Smooth muscle cell (in vitro differentiated cells): ENCODE measurements around the gene LMNA. TPM values are rescaled to one million over a fixed set of nuclear protein-coding genes. Genes with fewer than 3 reads are reported as not detected.

Experiments
- DNase-seq: peaks from one replicate; lab custom pipeline; 2025; ENCODE audit not compliant: unreplicated experiment; lab: John Stamatoyannopoulos, UW
- H2AFZ ChIP-seq: fragments of 200-600 bp; sonication (generic); 2 replicates; pipeline ENCODE4 v1.6.0; 2016; ENCODE audit warnings: antibody characterized with exemption, low read depth, mild to moderate bottlenecking
- H3F3A ChIP-seq: fragments of 200-600 bp; sonication (generic); 2 replicates; pipeline ENCODE4 v1.6.0; 2017; ENCODE audit warnings: antibody characterized with exemption, low read depth
- H3K27ac ChIP-seq: fragments of 200-600 bp; sonication (generic); 2 replicates; pipeline ENCODE4 v1.5.1; 2016; ENCODE audit warnings: low read depth, mild to moderate bottlenecking
- H3K27me3 ChIP-seq: fragments of 200-600 bp; sonication (generic); 2 replicates; pipeline ENCODE4 v1.6.1; 2016; ENCODE audit warnings: low read depth, mild to moderate bottlenecking
- H3K36me3 ChIP-seq: fragments of 200-600 bp; sonication (generic); 2 replicates; pipeline ENCODE4 v1.5.1; 2016; ENCODE audit warnings: low read depth
- H3K4me1 ChIP-seq: fragments of 200-600 bp; sonication (generic); 2 replicates; pipeline ENCODE4 v1.5.1; 2016; ENCODE audit warnings: low read depth
- H3K4me2 ChIP-seq: fragments of 200-600 bp; sonication (generic); 2 replicates; pipeline ENCODE4 v1.6.0; 2016; ENCODE audit warnings: mild to moderate bottlenecking
- H3K4me3 ChIP-seq: fragments of 200-600 bp; sonication (generic); 2 replicates; pipeline ENCODE4 v1.5.1; 2016; ENCODE audit warnings: mild to moderate bottlenecking
- H3K79me2 ChIP-seq: fragments of 200-600 bp; sonication (generic); 2 replicates; pipeline ENCODE4 v1.6.0; 2016; ENCODE audit warnings: low read depth, mild to moderate bottlenecking
- H3K9ac ChIP-seq: fragments of 200-600 bp; sonication (generic); 2 replicates; pipeline ENCODE4 v1.6.0; 2016; ENCODE audit warnings: low read depth
- H3K9me3 ChIP-seq: fragments of 200-600 bp; sonication (generic); replicated peaks from 2 replicates; pipeline ENCODE4 v1.5.1; 2016; ENCODE audit warnings: low read depth
- H4K20me1 ChIP-seq: fragments of 200-600 bp; sonication (generic); 2 replicates; pipeline ENCODE4 v1.6.0; 2016; ENCODE audit warnings: low read depth
- WGBS: methylation state at CpG from one replicate; pipeline ENCODE4 v1.1.7; 2016; ENCODE audit warnings: low lambda C conversion rate; 5-methylcytosine and 5-hydroxymethylcytosine counted together
- polyA plus RNA-seq: library from polyadenylated mRNA; unstranded; fragments of >200 nt; fragmentation: Nextera tagmentation; extraction: Ambion mirVana; gene quantifications from 2 replicates; pipeline ENCODE4 v1.2.1, GENCODE V29; 2016
- total RNA-seq: library from RNA; depleted of rRNA; stranded (reverse); fragments of >200 nt; gene quantifications from 2 replicates; pipeline ENCODE4 v1.2.3, GENCODE V29; 2014
- TF ChIP-seq, protein P1 (sequence below): fragments of 200-600 bp; sonication (generic); IDR thresholded peaks from 2 replicates; pipeline ENCODE4 v1.5.1; 2017; ENCODE audit warnings: borderline replicate concordance, mild to moderate bottlenecking, antibody characterized with exemption; ENCODE audit not compliant: insufficient read depth, poor library complexity, severe bottlenecking

Gene LMNA
- total and polyA plus RNA-seq, 2 experiments from 2014 or later: 256 to 626 TPM

DNA sequence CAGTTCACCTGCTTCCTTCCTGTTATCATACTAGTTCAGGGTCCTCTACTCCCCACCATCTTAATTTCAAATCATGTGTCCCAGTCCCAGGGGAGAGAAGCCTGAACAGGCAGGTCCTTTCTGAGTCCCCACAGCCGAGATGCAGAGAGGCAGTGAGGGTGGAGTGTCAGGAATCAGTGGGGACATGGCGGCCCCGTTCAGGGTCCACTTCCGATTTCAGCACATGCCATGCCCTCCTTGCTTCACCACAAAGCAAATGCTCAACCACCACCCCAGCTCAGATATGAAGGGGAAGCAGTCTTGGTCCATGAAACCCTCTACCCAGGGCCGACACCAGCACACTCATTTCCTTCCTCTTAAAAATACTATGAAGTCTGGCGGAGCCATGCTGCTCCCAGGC is 33.7 kb downstream of the LMNA start:
- H2AFZ ChIP-seq: no peak overlapping the region
- H3K27ac ChIP-seq: no peak overlapping the region
- no peaks in the 10 kb centered on the region for H3K9me3 ChIP-seq
- peaks cover 5% of the 10 kb centered on the region for H4K20me1 ChIP-seq
- H3K4me2 ChIP-seq: no peak overlapping the region
- TF ChIP-seq, protein P1, sequence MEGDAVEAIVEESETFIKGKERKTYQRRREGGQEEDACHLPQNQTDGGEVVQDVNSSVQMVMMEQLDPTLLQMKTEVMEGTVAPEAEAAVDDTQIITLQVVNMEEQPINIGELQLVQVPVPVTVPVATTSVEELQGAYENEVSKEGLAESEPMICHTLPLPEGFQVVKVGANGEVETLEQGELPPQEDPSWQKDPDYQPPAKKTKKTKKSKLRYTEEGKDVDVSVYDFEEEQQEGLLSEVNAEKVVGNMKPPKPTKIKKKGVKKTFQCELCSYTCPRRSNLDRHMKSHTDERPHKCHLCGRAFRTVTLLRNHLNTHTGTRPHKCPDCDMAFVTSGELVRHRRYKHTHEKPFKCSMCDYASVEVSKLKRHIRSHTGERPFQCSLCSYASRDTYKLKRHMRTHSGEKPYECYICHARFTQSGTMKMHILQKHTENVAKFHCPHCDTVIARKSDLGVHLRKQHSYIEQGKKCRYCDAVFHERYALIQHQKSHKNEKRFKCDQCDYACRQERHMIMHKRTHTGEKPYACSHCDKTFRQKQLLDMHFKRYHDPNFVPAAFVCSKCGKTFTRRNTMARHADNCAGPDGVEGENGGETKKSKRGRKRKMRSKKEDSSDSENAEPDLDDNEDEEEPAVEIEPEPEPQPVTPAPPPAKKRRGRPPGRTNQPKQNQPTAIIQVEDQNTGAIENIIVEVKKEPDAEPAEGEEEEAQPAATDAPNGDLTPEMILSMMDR: no peak
- no peak overlapping the region for H3K4me3 ChIP-seq
- peaks cover 15% of the 10 kb centered on the region for H3K27me3 ChIP-seq
- WGBS: 94% methylated on average over 6 of the region's 6 CpGs
- no peaks in the 10 kb centered on the region for H3K79me2 ChIP-seq
- no peak for DNase-seq
- no peak overlapping the region for H3K9ac ChIP-seq
- H3K4me1 ChIP-seq: peaks cover 16% of the 10 kb centered on the region
- H3K36me3 ChIP-seq: no peaks in the 10 kb centered on the region
- H3F3A ChIP-seq: no peaks in the 10 kb centered on the region

DNA sequence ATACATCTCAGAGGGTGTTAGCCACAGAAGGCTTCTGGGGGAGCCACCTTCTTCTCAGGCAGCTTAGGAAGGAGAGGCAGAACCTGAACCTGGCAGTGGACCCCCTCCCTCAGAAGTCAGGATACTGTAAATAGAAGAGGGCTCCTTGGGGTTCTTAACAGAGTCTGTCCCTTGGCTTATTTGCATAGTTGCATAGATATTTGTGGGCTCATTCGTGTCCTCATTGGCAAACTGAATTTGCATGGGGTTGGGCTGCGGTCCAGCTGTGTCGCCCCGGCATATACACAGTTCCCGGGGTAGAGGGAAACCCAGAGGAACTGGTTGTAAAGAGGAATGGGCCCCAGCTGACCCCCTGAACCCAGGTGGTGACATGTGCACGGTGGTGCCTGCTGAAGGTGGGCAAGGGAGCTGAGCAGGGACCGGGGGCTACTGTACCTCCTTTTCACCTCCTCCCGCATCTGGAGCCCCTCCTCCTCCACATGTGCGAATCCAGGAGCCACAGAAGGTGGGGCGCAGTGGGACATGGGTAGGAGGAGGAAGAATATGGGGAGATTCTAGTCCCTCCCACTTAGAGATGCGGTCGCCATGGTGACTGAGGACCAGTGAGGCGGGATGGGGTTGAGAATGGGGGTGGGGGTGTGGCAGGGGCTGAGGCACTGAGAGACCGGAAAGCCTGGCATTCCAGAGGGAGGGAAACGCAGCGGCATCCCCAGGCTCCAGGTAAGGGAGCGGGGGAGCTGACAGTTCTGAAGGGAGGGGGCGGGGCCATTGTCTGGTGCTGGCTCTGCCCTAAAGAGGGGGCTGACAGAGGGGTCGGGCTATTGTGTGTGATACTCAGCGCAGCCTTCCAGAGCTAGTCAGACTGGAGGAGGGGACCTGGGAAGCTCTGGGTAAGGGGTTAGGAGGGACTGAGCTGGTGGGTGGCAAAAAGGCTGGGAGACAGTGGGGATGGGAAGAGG is 35.1 kb downstream of the LMNA start:
- H3K9ac ChIP-seq: no peak overlapping the region
- no peak overlapping the region for H2AFZ ChIP-seq
- no peak overlapping the region for H3K27ac ChIP-seq
- no peaks in the 10 kb centered on the region for H3F3A ChIP-seq
- no peaks in the 10 kb centered on the region for H3K9me3 ChIP-seq
- peaks cover 15% of the 10 kb centered on the region for H3K27me3 ChIP-seq
- H3K4me1 ChIP-seq: peaks cover 16% of the 10 kb centered on the region
- no peaks in the 10 kb centered on the region for H3K36me3 ChIP-seq
- H3K4me2 ChIP-seq: no peak overlapping the region
- H4K20me1 ChIP-seq: no peaks in the 10 kb centered on the region
- H3K4me3 ChIP-seq: no peak overlapping the region
- TF ChIP-seq, protein P1: no peak
- WGBS: 23% methylated on average over 20 of the region's 20 CpGs
- DNase-seq: peak; percentile 73
- H3K79me2 ChIP-seq: no peaks in the 10 kb centered on the region

DNA sequence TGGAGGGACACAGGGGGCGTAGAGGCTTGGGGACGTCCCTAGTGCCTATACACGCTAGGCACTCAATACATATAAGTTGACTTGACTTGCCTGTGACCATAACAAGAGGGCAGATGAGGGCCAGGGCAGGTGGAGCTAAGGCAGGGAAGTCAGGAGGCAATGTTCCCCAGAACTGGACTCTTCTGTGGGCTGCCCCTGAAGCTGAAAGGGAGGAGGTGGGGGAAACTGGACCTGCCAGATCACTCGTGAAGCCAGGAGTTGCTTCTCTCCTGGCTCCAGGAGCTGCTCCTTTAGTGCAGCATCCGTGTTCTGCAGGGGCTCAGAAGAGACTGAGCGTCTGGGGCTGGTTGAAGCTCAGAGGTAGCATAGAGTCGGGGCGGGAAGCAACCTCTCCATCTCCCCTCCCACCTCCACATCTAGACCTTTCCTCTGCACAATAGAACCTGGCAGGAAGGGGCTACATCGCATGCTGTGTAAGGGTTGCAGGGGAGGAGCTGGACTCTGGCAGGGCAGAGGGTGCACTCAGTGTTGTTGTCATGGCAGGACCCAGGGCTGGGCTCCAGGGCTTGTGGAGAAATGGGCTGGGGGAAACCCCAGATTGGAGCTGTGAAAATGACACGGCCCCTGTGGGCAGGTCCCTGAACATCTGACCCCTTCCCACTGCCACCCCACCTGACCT is 36.0 kb downstream of the LMNA start:
- Histone ChIP-seq H3K27me3 (peaks cover 15% of the 10 kb centered on the region), H3K4me3 (no peak overlapping the region), H3F3A (no peaks in the 10 kb centered on the region), H4K20me1 (no peaks in the 10 kb centered on the region), H3K27ac (no peak overlapping the region), H3K36me3 (no peaks in the 10 kb centered on the region), H3K4me2 (no peak overlapping the region), H2AFZ (no peak overlapping the region), H3K9me3 (no peaks in the 10 kb centered on the region), H3K9ac (no peak overlapping the region), H3K79me2 (no peaks in the 10 kb centered on the region), H3K4me1 (peaks cover 16% of the 10 kb centered on the region)
- no peak for DNase-seq
- TF ChIP-seq, protein P1: no peak
- WGBS: 55% methylated on average over 10 of the region's 10 CpGs
